Aorta (tissue), 5 donors: ENCODE results near the gene PKD2. TPM values are rescaled to one million over a fixed set of nuclear protein-coding genes. Genes with fewer than 3 reads are reported as not detected.

Source experiments
- ATAC-seq: fragments of 200-7000 bp; cut with Tn5 transposase; one replicate; pipeline ENCODE4 v1.9.1; 2022; ENCODE audit warnings: moderate library complexity; ENCODE audit not compliant: low FRiP score
- DNase-seq, 2 donors: peaks; one replicate each; pipeline ENCODE4 v3.0.0-alpha.2; 2020
- H3K27ac ChIP-seq, 2 donors: one replicate each; pipeline ENCODE4 v1.5.1; 2013; ENCODE audit warnings: low read length in 2 of 2, mild to moderate bottlenecking in 2 of 2, moderate library complexity in 2 of 2, control low read depth in 1 of 2, inconsistent platforms in 1 of 2, low read depth in 1 of 2
- H3K27me3 ChIP-seq, 2 donors: one replicate each; pipeline ENCODE4 v1.6.1; 2013; ENCODE audit warnings: control low read depth in 1 of 2, low read length in 1 of 2, mild to moderate bottlenecking in 1 of 2, moderate library complexity in 1 of 2; ENCODE audit not compliant: insufficient read depth in 2 of 2, control insufficient read depth in 1 of 2
- H3K36me3 ChIP-seq, 2 donors: one replicate each; pipeline ENCODE4 v1.6.1; 2013; ENCODE audit warnings: control low read depth in 1 of 2, low read length in 1 of 2, mild to moderate bottlenecking in 1 of 2; ENCODE audit not compliant: insufficient read depth in 2 of 2, control insufficient read depth in 1 of 2
- H3K4me1 ChIP-seq, 2 donors: one replicate each; pipeline ENCODE4 v1.6.1; 2013; ENCODE audit warnings: low read length in 2 of 2, control low read depth in 1 of 2, mild to moderate bottlenecking in 1 of 2, moderate library complexity in 1 of 2; ENCODE audit not compliant: insufficient read depth in 2 of 2, control insufficient read depth in 1 of 2
- H3K4me3 ChIP-seq, 2 donors: one replicate each; pipeline ENCODE4 v1.5.1; 2013; ENCODE audit warnings: low read length in 2 of 2, control low read depth in 1 of 2, mild to moderate bottlenecking in 1 of 2
- H3K9me3 ChIP-seq: one replicate; pipeline ENCODE4 v1.6.1; 2013; ENCODE audit warnings: mild to moderate bottlenecking, low read length; ENCODE audit not compliant: control insufficient read depth
- WGBS, 2 donors: extraction: QIAGEN DNeasy Blood & Tissue Kit; methylation state at CpG; one replicate each; pipeline ENCODE4 v1.1.7; 2013; 5-methylcytosine and 5-hydroxymethylcytosine counted together
- intact Hi-C, 2 donors: fragments of 100-400 bp; cut with DNase I; formaldehyde crosslinking; loops; one replicate each; pipeline versions ENCODE4 v1.14.2 to v1.15.0; 2022
- long read RNA-seq, 2 donors: library from polyadenylated mRNA; unstranded; transcript quantifications; one replicate each; pipeline ENCODE4 v2.0.0, GENCODE V29; 2020 to 2021
- polyA plus RNA-seq, 2 donors: library from polyadenylated mRNA; stranded (reverse); fragments of 200-250 nt; gene quantifications; one replicate each; pipeline ENCODE4 v1.2.3, GENCODE V29; 2013
- total RNA-seq, 2 donors: library from RNA; stranded (reverse); fragmentation: NEBNext Ultra II Directional; extraction: Animal tissue kit (Norgen Biotek cat#: 25700); gene quantifications; one replicate each; pipeline ENCODE4 v1.2.1, GENCODE V29; 2021
- donor health status: healthy with polysubstance abuse.
- donor health status: Bipolar disorder and iron deficiency.
- donor health status: DM: no; HTN: no; CAD: no.
- donor health status: DM: no; HTN: no; CAD: no.
- donor health status: DM: yes; HTN: yes; CAD: no.

The PKD2 gene
- 100 to 1,000 TPM; 132 to 311 TPM for total RNA-seq
- polyA plus RNA-seq: 10 to 100 TPM; 62.7 to 87.3 TPM
- long read RNA-seq, donor 1, full-length matches to known transcripts: 8 of 131 reads
- long read RNA-seq, donor 1, partial matches to known transcripts: 53 of 131 reads
- long read RNA-seq, donor 1, other reads (novel, unspliced or antisense): 70 of 131 reads
- long read RNA-seq, donor 2, full-length matches to known transcripts: 31 of 110 reads
- long read RNA-seq, donor 2, partial matches to known transcripts: 30 of 110 reads
- long read RNA-seq, donor 2, other reads (novel, unspliced or antisense): 49 of 110 reads

DNA sequence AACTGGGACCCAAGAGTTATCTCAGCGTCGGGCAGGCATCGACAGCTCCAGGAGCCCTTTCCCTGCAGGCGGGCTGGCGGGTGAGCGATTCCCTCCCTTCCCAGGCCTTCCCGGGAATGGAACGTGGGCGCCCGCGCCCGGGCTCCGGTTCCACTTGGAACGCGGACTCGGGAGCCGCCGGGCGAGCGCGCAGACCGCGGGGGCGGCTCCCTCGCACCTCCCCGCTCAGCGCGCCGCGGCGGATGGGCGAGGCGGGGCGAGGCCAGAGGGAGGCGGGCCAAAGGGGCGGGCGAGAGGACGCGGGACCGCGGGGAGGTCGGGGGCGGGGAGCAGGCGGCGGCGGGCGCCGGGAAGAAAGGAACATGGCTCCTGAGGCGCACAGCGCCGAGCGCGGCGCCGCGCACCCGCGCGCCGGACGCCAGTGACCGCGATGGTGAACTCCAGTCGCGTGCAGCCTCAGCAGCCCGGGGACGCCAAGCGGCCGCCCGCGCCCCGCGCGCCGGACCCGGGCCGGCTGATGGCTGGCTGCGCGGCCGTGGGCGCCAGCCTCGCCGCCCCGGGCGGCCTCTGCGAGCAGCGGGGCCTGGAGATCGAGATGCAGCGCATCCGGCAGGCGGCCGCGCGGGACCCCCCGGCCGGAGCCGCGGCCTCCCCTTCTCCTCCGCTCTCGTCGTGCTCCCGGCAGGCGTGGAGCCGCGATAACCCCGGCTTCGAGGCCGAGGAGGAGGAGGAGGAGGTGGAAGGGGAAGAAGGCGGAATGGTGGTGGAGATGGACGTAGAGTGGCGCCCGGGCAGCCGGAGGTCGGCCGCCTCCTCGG is at the start of gene PKD2:
Gene PKD2 (plus strand): TSS at position 332 of the 818 bp plus-strand sequence. CDS start 99 bp downstream, at position 431.
- Histone ChIP-seq H3K36me3 (no peaks in the 10 kb centered on the region), H3K27me3 (no peaks in the 10 kb centered on the region), H3K4me3 (peak within 1 kb of the TSS; percentile 99 to 100), H3K9me3 (no peaks in the 10 kb centered on the region), H3K4me1 (peaks cover 4% of the 10 kb centered on the region in 2 donors), H3K27ac (peak within 1 kb of the TSS; percentile 100)
- ATAC-seq: peak; percentile 92
- intact Hi-C loops: loop anchor here in 1 of 2 donors (10.0 kb wide), 1 partner anchor 473 kb away; no protein-coding TSS in a partner anchor
- DNase-seq: peak; percentile 94 to 98
- WGBS, 2 donors: 1% methylated on average over 65 to 116 of the region's 116 CpGs

DNA sequence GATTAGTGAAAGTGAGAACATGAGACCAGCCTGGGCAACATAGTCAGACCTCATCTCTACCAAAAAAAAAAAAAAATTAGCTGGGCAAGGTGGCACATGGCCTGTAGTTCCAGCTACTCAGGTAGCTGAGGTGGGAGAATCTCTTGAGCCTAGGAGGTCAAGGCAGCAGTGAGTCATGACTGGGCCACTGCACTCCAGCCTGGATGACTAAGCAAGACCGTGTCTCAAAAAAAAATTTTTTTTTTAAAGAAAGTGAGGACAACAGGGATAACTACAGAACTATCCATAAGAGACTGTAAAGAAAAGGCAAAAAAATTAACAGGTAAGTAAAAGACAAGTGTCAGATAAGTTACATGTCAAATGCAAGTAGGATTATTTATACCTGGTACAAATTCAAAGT is 45.4 kb upstream of the PKD2 start:
- Histone ChIP-seq H3K4me1 (no peaks in the 10 kb centered on the region), H3K4me3 (no peak overlapping the region), H3K27me3 (no peaks in the 10 kb centered on the region), H3K36me3 (no peaks in the 10 kb centered on the region), H3K27ac (no peak overlapping the region), H3K9me3 (no peaks in the 10 kb centered on the region)
- WGBS, 2 donors: 57 to 63% methylated on average over 1 of the region's 1 CpG
- DNase-seq (no peak), ATAC-seq (no peak)
- intact Hi-C loops: loop anchor here in 1 of 2 donors (5.0 to 10.0 kb wide), 2 partner anchors 95 to 253 kb away; no protein-coding TSS in a partner anchor

DNA sequence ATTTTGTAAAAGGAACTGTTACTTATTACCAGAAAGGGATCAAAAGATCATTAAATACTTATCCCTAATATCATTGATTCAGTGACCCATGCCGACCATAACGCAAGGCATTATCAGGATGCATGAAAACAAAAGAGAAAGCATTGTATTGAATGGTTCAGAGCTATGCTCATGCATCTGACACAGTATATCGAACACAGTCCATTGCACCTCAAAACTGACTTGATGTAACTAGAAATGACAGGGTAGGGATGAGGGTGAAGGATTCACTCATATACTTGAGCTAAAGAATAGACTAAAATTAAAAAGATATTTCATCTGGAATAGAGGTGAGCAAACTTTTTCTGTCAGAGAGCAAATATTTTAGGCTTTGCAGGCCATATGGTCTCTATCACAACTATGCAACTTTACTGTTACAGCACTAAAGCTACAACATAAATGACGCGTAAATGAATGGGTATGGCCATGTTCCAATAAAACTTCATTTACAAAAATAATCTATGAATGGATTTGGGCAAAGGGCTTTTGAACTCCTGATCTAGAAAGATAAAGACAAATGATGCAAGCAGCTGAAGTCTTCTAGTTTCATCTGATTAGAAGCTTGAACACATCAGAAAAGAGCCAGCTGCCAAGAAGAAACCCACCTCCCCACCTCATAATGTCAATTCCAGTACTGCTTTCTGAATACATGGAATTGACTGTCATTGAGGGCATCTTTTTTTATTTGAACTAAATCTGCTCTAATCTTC is 44.9 kb upstream of the PKD2 start:
- WGBS, 2 donors: 75% methylated on average over 5 of the region's 5 CpGs
- no peak for DNase-seq
- Histone ChIP-seq H3K4me3 (no peak overlapping the region), H3K27me3 (no peaks in the 10 kb centered on the region), H3K9me3 (no peaks in the 10 kb centered on the region), H3K4me1 (no peaks in the 10 kb centered on the region), H3K27ac (no peak overlapping the region), H3K36me3 (no peaks in the 10 kb centered on the region)
- ATAC-seq: no peak
- intact Hi-C loops: loop anchor here in 1 of 2 donors (5.0 to 10.0 kb wide), 2 partner anchors 95 to 252 kb away; no protein-coding TSS in a partner anchor

DNA sequence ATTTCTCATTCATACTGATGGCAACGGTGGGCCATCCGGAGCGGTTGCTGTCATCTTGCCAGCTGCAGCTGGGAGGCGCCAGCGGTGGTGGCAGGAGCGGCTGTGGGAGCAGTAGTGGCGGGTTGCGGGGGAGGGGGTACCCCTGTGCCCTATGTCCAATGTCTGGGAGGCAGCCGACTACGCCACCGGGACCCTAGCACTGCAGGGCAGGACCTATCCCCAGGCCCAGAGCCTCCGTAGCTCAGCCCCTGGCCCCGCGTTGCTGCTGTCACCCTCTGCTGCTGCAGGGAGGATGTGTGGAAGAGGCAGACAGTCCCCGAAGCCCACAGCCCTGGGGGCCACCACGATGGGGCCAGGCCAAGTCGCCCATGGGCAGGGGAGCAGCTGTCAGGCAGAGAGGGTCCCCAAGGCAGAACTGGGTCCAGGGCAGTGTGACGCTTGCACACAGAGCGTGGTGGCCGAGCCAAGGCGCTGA is 41.9 kb upstream of the PKD2 start:
- Histone ChIP-seq H3K36me3 (no peaks in the 10 kb centered on the region), H3K27ac (no peak overlapping the region), H3K4me3 (no peak overlapping the region), H3K4me1 (no peaks in the 10 kb centered on the region), H3K9me3 (no peaks in the 10 kb centered on the region), H3K27me3 (no peaks in the 10 kb centered on the region)
- intact Hi-C loops: loop anchor here in 1 of 2 donors (10.0 kb wide), 1 partner anchor 249 kb away; no protein-coding TSS in a partner anchor
- WGBS, 2 donors: 94 to 96% methylated on average over 19 to 21 of the region's 21 CpGs
- ATAC-seq (peak; percentile 60), DNase-seq (no peak)

DNA sequence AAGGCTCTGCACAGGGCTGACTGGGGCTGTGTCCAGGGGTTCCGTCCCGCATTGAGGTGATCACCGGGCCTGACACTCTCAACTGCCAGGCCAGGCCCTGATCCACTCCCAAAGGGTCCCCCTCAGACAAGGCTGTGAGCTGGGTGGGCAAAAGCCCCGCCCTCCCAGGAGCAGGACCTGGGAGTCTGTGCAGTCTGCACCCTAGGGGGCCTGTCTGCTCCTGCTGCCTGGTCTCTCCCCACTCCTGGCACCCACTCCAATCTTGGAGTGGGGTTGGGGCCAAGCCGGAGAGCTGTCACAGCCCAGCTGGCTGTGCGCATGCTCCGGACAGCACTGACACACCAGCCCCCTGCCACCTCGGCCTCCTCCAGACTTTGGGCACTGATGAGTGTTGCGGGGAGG is 41.3 kb upstream of the PKD2 start:
- ATAC-seq (peak; percentile 37), DNase-seq (no peak)
- Histone ChIP-seq H3K36me3 (no peaks in the 10 kb centered on the region), H3K27ac (no peak overlapping the region), H3K9me3 (no peaks in the 10 kb centered on the region), H3K4me1 (no peaks in the 10 kb centered on the region), H3K27me3 (no peaks in the 10 kb centered on the region), H3K4me3 (no peak overlapping the region)
- 96% methylated on average over 9 of the region's 9 CpGs for WGBS, 2 donors
- intact Hi-C loops: loop anchor here in 1 of 2 donors (10.0 kb wide), 1 partner anchor 249 kb away; no protein-coding TSS in a partner anchor

DNA sequence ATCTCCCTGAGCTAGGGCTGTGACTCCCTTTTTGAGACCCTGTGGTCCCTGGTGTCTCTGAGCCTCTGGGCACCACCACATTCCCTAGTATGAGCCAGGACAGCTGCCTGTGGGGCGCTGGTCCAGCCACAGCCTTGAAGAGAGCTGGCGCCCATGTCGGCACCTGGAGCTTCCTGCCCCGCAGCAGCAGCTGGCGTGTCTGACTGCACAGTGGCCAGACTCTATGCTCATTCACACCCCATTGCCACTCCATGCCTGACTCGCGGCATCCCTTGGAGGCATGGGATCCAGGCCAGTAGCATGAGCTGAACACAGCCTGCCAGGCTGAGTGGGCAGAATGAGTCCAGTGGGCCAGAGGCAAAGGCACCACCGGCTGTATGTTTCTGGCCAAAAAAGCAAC is 40.2 kb upstream of the PKD2 start:
- Histone ChIP-seq H3K4me1 (no peaks in the 10 kb centered on the region), H3K9me3 (no peaks in the 10 kb centered on the region), H3K36me3 (no peaks in the 10 kb centered on the region), H3K27ac (no peak overlapping the region), H3K4me3 (no peak overlapping the region), H3K27me3 (no peaks in the 10 kb centered on the region)
- DNase-seq (no peak), ATAC-seq (no peak)
- 79 to 85% methylated on average over 8 of the region's 8 CpGs for WGBS, 2 donors
- intact Hi-C loops: loop anchor here in 1 of 2 donors (10.0 kb wide), 1 partner anchor 248 kb away; no protein-coding TSS in a partner anchor

DNA sequence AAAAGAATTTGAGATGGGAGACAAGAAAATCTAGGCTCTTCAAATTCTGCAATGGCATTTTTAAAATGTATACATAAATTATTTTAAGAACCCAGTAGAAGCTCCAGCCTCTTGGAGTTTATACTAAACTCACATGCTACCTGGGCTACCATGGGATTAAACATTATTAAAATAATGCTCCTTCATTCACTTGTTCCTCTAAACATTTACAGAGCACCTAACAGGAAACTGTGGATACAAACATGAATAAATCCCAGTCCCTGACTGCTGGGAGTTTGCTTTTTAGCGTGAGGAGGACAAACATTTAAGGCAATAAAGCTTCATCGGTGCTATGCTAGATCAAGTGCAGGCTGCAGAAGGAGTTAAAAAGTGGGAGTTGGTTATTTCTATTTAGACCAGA is 37.3 kb upstream of the PKD2 start:
- peaks cover 0 to 2% of the 10 kb centered on the region in 2 donors for H3K27me3 ChIP-seq
- no peaks in the 10 kb centered on the region for H3K4me1 ChIP-seq
- H3K27ac ChIP-seq: no peak overlapping the region
- DNase-seq: no peak
- 66 to 72% methylated on average over 2 of the region's 2 CpGs for WGBS, 2 donors
- H3K36me3 ChIP-seq: no peaks in the 10 kb centered on the region
- no peak for ATAC-seq
- H3K9me3 ChIP-seq: no peaks in the 10 kb centered on the region
- H3K4me3 ChIP-seq: no peak overlapping the region
- intact Hi-C loops: loop anchor here (5.0 to 10.0 kb wide), 3 partner anchors 113 to 295 kb away; no protein-coding TSS in a partner anchor

DNA sequence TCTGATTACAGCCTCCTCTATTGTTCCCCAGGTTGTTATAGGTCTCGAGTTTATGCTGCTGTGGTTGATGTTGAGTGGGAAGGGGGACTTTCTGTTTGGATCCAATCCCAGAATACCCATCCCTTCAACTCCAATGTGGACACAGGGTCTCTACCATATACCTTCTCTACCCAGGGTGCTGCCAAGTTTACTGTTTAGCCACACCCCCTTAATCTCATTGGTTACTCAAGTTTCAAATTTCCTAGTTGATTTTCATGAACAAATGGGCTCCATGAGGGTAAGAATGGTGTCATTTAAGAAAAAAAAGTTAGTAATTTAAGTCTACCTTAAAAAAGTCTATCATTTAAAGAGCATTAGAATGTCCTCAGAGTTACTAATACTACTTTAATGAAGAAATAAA is 35.6 kb upstream of the PKD2 start:
- Histone ChIP-seq H3K27me3 (peaks cover 0 to 2% of the 10 kb centered on the region in 2 donors), H3K27ac (no peak overlapping the region), H3K36me3 (no peaks in the 10 kb centered on the region), H3K4me1 (no peaks in the 10 kb centered on the region), H3K9me3 (no peaks in the 10 kb centered on the region), H3K4me3 (no peak overlapping the region)
- intact Hi-C loops: loop anchor here (2.0 to 10.0 kb wide), 4 partner anchors 115 to 297 kb away; no protein-coding TSS in a partner anchor
- no peak for DNase-seq
- no peak for ATAC-seq
- WGBS, 2 donors: 43 to 93% methylated on average over 1 of the region's 1 CpG
